SK-N-DZ (cell line): ENCODE data around the gene RAB34.

Experiments used
- DNase-seq: peaks from one replicate; pipeline ENCODE4 v3.0.0-alpha.2; 2015; ENCODE audit warnings: low spot score
- small RNA-seq, 2 experiments: library from RNA; depleted of rRNA; stranded (forward); fragments of <200 nt; gene quantifications; one replicate each; pipeline ENCODE3, GENCODE V24; 2014

Gene RAB34

GRCh38 chr17:28684963-28685362 lies 32.7 kb downstream of the RAB34 start:
- DNase-seq = peak; percentile 95

- DNase-seq = no peak
Observed at GRCh38 chr17:28682655-28683054, 35.0 kb downstream of the RAB34 start.

- DNase-seq = no peak
Observed at GRCh38 chr17:28675980-28676379, 41.7 kb downstream of the RAB34 start.

- no peak for DNase-seq
Observed at GRCh38 chr17:28675490-28675889, 42.2 kb downstream of the RAB34 start.

DNA sequence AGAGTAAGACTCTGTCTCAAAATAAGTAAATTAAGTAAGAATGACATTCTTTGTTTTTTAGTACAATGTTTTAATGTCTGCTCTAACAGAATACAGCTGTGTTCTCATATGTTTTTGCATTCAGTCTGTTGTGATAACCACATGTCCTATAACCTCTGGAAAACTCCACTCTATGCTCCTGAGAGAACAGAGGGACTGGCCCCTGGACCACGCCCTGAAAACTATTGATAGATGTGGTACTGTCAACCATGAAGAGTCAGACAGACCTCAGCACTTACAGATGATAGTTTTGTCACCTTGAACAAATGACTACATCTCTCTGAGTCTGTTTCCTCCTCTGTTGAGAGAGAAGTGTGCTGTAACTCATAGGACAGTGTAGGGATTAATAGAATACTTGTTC lies 47.8 kb downstream of the RAB34 start:
- no peak for DNase-seq

GRCh38 chr17:28667870-28668269 lies 49.8 kb downstream of the RAB34 start:
- DNase-seq = no peak

- no peak for DNase-seq
Observed at GRCh38 chr17:28665994-28666393, 51.7 kb downstream of the RAB34 start.

Small RNAs within 50 kb of the gene (small RNA-seq; reads per million reads assigned to genes)
- gene SNORD42A (0 reads per million in 2 experiments), gene SNORD42B (0 to 0.03 reads per million in 2 experiments), gene SNORD4A (0 reads per million in 2 experiments), gene SNORD4B (0 reads per million in 2 experiments)
